H1 (cell line): ENCODE data around the gene NUDT1. TPM values are rescaled to one million over a fixed set of nuclear protein-coding genes. Genes with fewer than 3 reads are reported as not detected.

Experiments used
- CTCF ChIA-PET: fragments of 300-600 bp; sonication (Branson Sonifier 250); formaldehyde crosslinking; loops from one replicate; lab custom pipeline; 2021; ENCODE audit not compliant: partially characterized antibody; lab: Charles Lee
- POLR2A ChIA-PET: fragments of 300-600 bp; sonication (Branson Sonifier 250); formaldehyde crosslinking; loops from one replicate; lab custom pipeline; 2021; ENCODE audit warnings: inconsistent platforms; ENCODE audit not compliant: partially characterized antibody; lab: Charles Lee
- DNase-seq, 2 experiments: peaks; one replicate each; pipeline versions ENCODE4 v3.0.0 to v3.0.0-alpha.2; 2010 to 2022; ENCODE audit warnings: low spot score in 2 of 2, low read depth in 1 of 2, mixed read lengths in 1 of 2
- FAIRE-seq: peaks from 2 replicates; lab custom pipeline; 2011; peaks lifted over from hg19 to GRCh38; lab: Jason Lieb, UNC
- H2AFZ ChIP-seq: 2 replicates; pipeline ENCODE4 v1.8.1; 2012; ENCODE audit warnings: low read length, inconsistent platforms
- H2AK5ac ChIP-seq: 2 replicates; pipeline ENCODE4 v1.6.1; 2013; ENCODE audit warnings: low read depth, low read length
- H2BK120ac ChIP-seq: replicated peaks from 2 replicates; pipeline ENCODE3; 2013; ENCODE audit warnings: low read depth, low read length, inconsistent platforms
- H2BK12ac ChIP-seq: 2 replicates; pipeline ENCODE4 v1.6.1; 2013; ENCODE audit warnings: low read depth, low read length
- H2BK15ac ChIP-seq: 2 replicates; pipeline ENCODE4 v1.6.1; 2013; ENCODE audit warnings: low read length
- H2BK20ac ChIP-seq: 2 replicates; pipeline ENCODE4 v1.6.1; 2013; ENCODE audit warnings: low read length
- H2BK5ac ChIP-seq: 2 replicates; pipeline ENCODE4 v1.6.1; 2013; ENCODE audit warnings: low read depth, low read length
- H3K14ac ChIP-seq: 2 replicates; pipeline ENCODE4 v1.6.1; 2013; ENCODE audit warnings: inconsistent platforms; ENCODE audit not compliant: insufficient read length
- H3K18ac ChIP-seq: 2 replicates; pipeline ENCODE4 v1.6.1; 2013; ENCODE audit warnings: low read length; ENCODE audit errors: extremely low read depth
- H3K23ac ChIP-seq: 2 replicates; pipeline ENCODE4 v1.6.1; 2013; ENCODE audit warnings: inconsistent platforms; ENCODE audit not compliant: insufficient read length
- H3K23me2 ChIP-seq: 2 replicates; pipeline ENCODE4 v1.6.1; 2013; ENCODE audit warnings: low read depth, low read length
- H3K27ac ChIP-seq: 2 replicates; pipeline ENCODE4 v1.6.1; 2011; ENCODE audit warnings: low read depth, low read length, inconsistent platforms
- H3K27me3 ChIP-seq, 4 experiments: replicated peaks in 1 of 4; 1 replicate in 1 of 4; 2 replicates in 3 of 4; pipeline versions ENCODE4 v1.6.1 to v1.8.1; 2011 to 2013; ENCODE audit warnings: low read length in 3 of 4, mild to moderate bottlenecking in 3 of 4, inconsistent platforms in 2 of 4, mixed read lengths in 2 of 4, moderate library complexity in 1 of 4; ENCODE audit not compliant: control insufficient read depth in 3 of 4, insufficient read depth in 3 of 4; ENCODE audit errors: extremely low read depth in 1 of 4
- H3K36me3 ChIP-seq, 4 experiments: 2 replicates each; pipeline versions ENCODE4 v1.6.1 to v1.8.1; 2011 to 2013; ENCODE audit warnings: mild to moderate bottlenecking in 4 of 4, low read length in 3 of 4, moderate library complexity in 2 of 4, control low read depth in 1 of 4, inconsistent platforms in 1 of 4; ENCODE audit not compliant: insufficient read depth in 4 of 4, control insufficient read depth in 2 of 4
- H3K4ac ChIP-seq: replicated peaks from 2 replicates; pipeline ENCODE3; 2013; ENCODE audit warnings: low read length, low read depth, mixed read lengths, inconsistent platforms; ENCODE audit not compliant: insufficient read length
- H3K4me1 ChIP-seq, 4 experiments: replicated peaks in 1 of 4; 1 replicate in 1 of 4; 2 replicates in 3 of 4; pipeline versions ENCODE4 v1.6.1 to v1.8.1; 2011 to 2013; ENCODE audit warnings: low read length in 3 of 4, inconsistent platforms in 2 of 4, mixed read lengths in 1 of 4; ENCODE audit not compliant: insufficient read depth in 4 of 4, control insufficient read depth in 3 of 4
- H3K4me2 ChIP-seq, 2 experiments: 2 replicates each; pipeline versions ENCODE4 v1.6.1 to v1.8.1; 2011 to 2013; ENCODE audit warnings: low read depth in 2 of 2, low read length in 2 of 2, control low read depth in 1 of 2, inconsistent platforms in 1 of 2, mild to moderate bottlenecking in 1 of 2; ENCODE audit not compliant: insufficient read depth in 1 of 2
- H3K4me3 ChIP-seq, 4 experiments: fragments of 200-600, 300-600 bp in 1 of 4; sonication (generic), shearing (Covaris generic), sonication (Bioruptor Twin) in 1 of 4; 2 replicates each; pipeline versions ENCODE4 v1.5.1 to v1.8.1; 2011 to 2016; ENCODE audit warnings: low read length in 4 of 4, low read depth in 3 of 4, control low read depth in 2 of 4, inconsistent platforms in 2 of 4, mild to moderate bottlenecking in 2 of 4, mixed read lengths in 1 of 4, moderate library complexity in 1 of 4; ENCODE audit not compliant: insufficient read depth in 2 of 4; ENCODE audit errors: extremely low read depth in 1 of 4
- H3K56ac ChIP-seq: replicated peaks from 2 replicates; pipeline ENCODE3; 2013; ENCODE audit warnings: low read depth, mild to moderate bottlenecking, mixed read lengths, low read length, inconsistent platforms; ENCODE audit not compliant: insufficient read length
- H3K79me1 ChIP-seq: 2 replicates; pipeline ENCODE4 v1.6.1; 2013; ENCODE audit warnings: low read depth, low read length, control low read depth
- H3K79me2 ChIP-seq, 2 experiments: 2 replicates each; pipeline versions ENCODE4 v1.6.1 to v1.8.1; 2012 to 2013; ENCODE audit warnings: low read length in 2 of 2, mild to moderate bottlenecking in 2 of 2, inconsistent platforms in 1 of 2; ENCODE audit not compliant: insufficient read depth in 2 of 2, control insufficient read depth in 1 of 2
- H3K9ac ChIP-seq, 4 experiments: replicated peaks in 1 of 4; 1 replicate in 1 of 4; 2 replicates in 3 of 4; pipeline versions ENCODE4 v1.6.1 to v1.8.1; 2011 to 2013; ENCODE audit warnings: low read depth in 3 of 4, low read length in 3 of 4, control low read depth in 2 of 4, mild to moderate bottlenecking in 2 of 4, moderate library complexity in 2 of 4, inconsistent platforms in 1 of 4; ENCODE audit errors: extremely low read depth in 1 of 4
- H3K9me3 ChIP-seq, 2 experiments: 2 replicates each; pipeline versions ENCODE4 v1.6.1 to v1.8.1; 2012 to 2013; ENCODE audit warnings: mild to moderate bottlenecking in 2 of 2, moderate library complexity in 2 of 2, control low read depth in 1 of 2, inconsistent platforms in 1 of 2, low read depth in 1 of 2, low read length in 1 of 2, mixed read lengths in 1 of 2; ENCODE audit not compliant: insufficient read depth in 2 of 2
- H4K20me1 ChIP-seq, 2 experiments: replicated peaks in 1 of 2; 2 replicates each; pipeline versions ENCODE3 to v1.8.1; 2011 to 2013; ENCODE audit warnings: inconsistent platforms in 2 of 2, low read length in 2 of 2, mild to moderate bottlenecking in 1 of 2; ENCODE audit not compliant: insufficient read depth in 2 of 2, control insufficient read depth in 1 of 2
- H4K5ac ChIP-seq: 2 replicates; pipeline ENCODE4 v1.6.1; 2013; ENCODE audit warnings: low read length, low read depth, mixed read lengths, inconsistent platforms; ENCODE audit not compliant: insufficient read length
- H4K8ac ChIP-seq: 2 replicates; pipeline ENCODE4 v1.8.0; 2013; ENCODE audit warnings: mild to moderate bottlenecking, moderate library complexity, low read length, inconsistent platforms; ENCODE audit not compliant: insufficient read depth; ENCODE audit errors: extremely low read depth
- H4K91ac ChIP-seq: replicated peaks from 2 replicates; pipeline ENCODE3; 2013; ENCODE audit warnings: low read length, mixed read lengths, inconsistent platforms; ENCODE audit not compliant: insufficient read length
- WGBS, 2 experiments: shearing (Covaris generic) in 1 of 2; methylation state at CpG; one replicate each; pipeline versions ENCODE4 v1.1.6 to v1.1.7; 2013 to 2015; ENCODE audit warnings: low lambda C conversion rate in 2 of 2, mixed read lengths in 2 of 2, inconsistent platforms in 1 of 2, low coverage in 1 of 2, missing lambda C conversion rate in 1 of 2; ENCODE audit not compliant: insufficient replicate concordance in 2 of 2, insufficient coverage in 1 of 2, insufficient read length in 1 of 2; ENCODE audit errors: extremely low coverage in 1 of 2, missing lambda C conversion rate in 1 of 2; 5-methylcytosine and 5-hydroxymethylcytosine counted together
- polyA plus RNA-seq, 7 experiments: library from polyadenylated mRNA; depleted of rRNA in 3 of 7; stranded (reverse) in 5 of 7; unstranded in 2 of 7; fragments of >200 nt in 5 of 7; fragments of 200-250 nt in 2 of 7; gene quantifications; 1 replicate in 5 of 7; 2 replicates in 1 of 7; 4 replicates in 1 of 7; pipeline versions ENCODE4 v1.2.1 to v1.2.3, GENCODE V29; 2011 to 2013; ENCODE audit warnings: missing spikeins in 2 of 7, mixed read lengths in 2 of 7
- total RNA-seq: library from RNA; stranded (reverse); fragmentation: NEBNext Ultra II Directional; extraction: Animal tissue kit (Norgen Biotek cat#: 25700); gene quantifications from 2 replicates; pipeline ENCODE4 v1.2.1, GENCODE V29; 2021

Gene NUDT1
- total and polyA plus RNA-seq, 2 of the 8 experiments (the other 6 are each of a cell fraction or from before 2014, with no cell fraction given): 76.1 to 89.5 TPM

DNA sequence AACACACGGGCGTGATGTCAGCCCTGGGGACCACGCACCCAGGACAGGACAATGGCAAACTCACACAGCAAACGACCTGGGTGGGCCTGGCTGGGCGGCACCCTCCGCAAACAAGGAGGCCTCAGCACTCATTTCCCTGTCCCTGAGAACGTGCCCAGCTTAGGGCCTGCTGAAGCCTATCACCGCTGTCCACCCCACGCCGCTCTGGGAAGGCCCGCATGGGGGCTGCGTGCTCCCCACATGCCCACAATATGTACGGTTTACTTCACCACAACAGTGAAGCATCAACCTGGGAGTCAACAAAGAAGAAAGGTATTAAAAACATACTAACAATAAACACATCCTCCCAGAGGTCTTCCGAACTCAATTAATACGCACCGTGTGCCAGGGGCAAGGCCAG is 21.5 kb upstream of the NUDT1 start:
- ChIA-PET CTCF (interaction anchor here (0.6 kb wide), 1 partner anchor 489 kb away, joined by 3 read pairs; no protein-coding TSS in a partner anchor), POLR2A (interaction anchor here (4.1 kb wide), 1 partner anchor 135 kb away, joined by 11 read pairs; the partner anchor contains the start of gene EIF3B)
- no peak overlapping the region for H3K27ac ChIP-seq
- H3K9me3 ChIP-seq: no peaks in the 10 kb centered on the region
- peaks cover 21 to 47% (median 40%) of the 10 kb centered on the region in 4 experiments; a peak in 7 of 8 replicates for H3K36me3 ChIP-seq
- DNase-seq (no peak), FAIRE-seq (no peak)
- H3K27me3 ChIP-seq: no peaks in the 10 kb centered on the region
- H3K79me2 ChIP-seq: peaks cover 0 to 13% of the 10 kb centered on the region in 2 experiments; a peak in 3 of 4 replicates
- no peak overlapping the region for H2AK5ac ChIP-seq
- no peak overlapping the region for H3K18ac ChIP-seq
- no peak overlapping the region for H2BK120ac ChIP-seq
- no peak overlapping the region for H3K23ac ChIP-seq
- H4K91ac ChIP-seq: no peak overlapping the region
- peaks cover 7 to 23% of the 10 kb centered on the region in 2 experiments for H4K20me1 ChIP-seq
- H3K23me2 ChIP-seq: no peaks in the 10 kb centered on the region
- H2BK5ac ChIP-seq: no peak overlapping the region
- no peak overlapping the region for H3K9ac ChIP-seq
- no peak overlapping the region for H2BK15ac ChIP-seq
- H3K4me1 ChIP-seq: no peaks in the 10 kb centered on the region; a peak in 1 of 7 replicates
- no peak overlapping the region for H4K5ac ChIP-seq
- H3K4ac ChIP-seq: no peak overlapping the region
- H2AFZ ChIP-seq: no peak overlapping the region
- no peak overlapping the region for H3K56ac ChIP-seq
- no peak overlapping the region for H4K8ac ChIP-seq
- no peak overlapping the region for H2BK20ac ChIP-seq
- no peak overlapping the region for H3K4me2 ChIP-seq
- H3K14ac ChIP-seq: no peak overlapping the region
- WGBS, 2 experiments: 87% methylated on average over 16 of the region's 16 CpGs; no CpG with 5 or more reads in 1 of the 2 experiments
- H3K79me1 ChIP-seq: peaks cover 16% of the 10 kb centered on the region
- no peak overlapping the region for H2BK12ac ChIP-seq
- no peak overlapping the region for H3K4me3 ChIP-seq
